Stimulated activated naive CD4-positive, alpha-beta T cell treated with Interleukin-2 at 50 U/mL for 16 hours (primary cell): ENCODE data around the gene PRR15L.
A peak's percentile ranks its signal among the peaks of the same experiment; 100 is the strongest.

Experiments used
- DNase-seq: peaks from one replicate; lab custom pipeline; 2025; lab: John Stamatoyannopoulos, UW

The PRR15L gene

GRCh38 chr17:47959825-47960655 is 2.4 kb upstream of the PRR15L start:
- DNase-seq: no peak

GRCh38 chr17:47956791-47957590 is 692 bp downstream of the PRR15L start:
- no peak for DNase-seq

DNA sequence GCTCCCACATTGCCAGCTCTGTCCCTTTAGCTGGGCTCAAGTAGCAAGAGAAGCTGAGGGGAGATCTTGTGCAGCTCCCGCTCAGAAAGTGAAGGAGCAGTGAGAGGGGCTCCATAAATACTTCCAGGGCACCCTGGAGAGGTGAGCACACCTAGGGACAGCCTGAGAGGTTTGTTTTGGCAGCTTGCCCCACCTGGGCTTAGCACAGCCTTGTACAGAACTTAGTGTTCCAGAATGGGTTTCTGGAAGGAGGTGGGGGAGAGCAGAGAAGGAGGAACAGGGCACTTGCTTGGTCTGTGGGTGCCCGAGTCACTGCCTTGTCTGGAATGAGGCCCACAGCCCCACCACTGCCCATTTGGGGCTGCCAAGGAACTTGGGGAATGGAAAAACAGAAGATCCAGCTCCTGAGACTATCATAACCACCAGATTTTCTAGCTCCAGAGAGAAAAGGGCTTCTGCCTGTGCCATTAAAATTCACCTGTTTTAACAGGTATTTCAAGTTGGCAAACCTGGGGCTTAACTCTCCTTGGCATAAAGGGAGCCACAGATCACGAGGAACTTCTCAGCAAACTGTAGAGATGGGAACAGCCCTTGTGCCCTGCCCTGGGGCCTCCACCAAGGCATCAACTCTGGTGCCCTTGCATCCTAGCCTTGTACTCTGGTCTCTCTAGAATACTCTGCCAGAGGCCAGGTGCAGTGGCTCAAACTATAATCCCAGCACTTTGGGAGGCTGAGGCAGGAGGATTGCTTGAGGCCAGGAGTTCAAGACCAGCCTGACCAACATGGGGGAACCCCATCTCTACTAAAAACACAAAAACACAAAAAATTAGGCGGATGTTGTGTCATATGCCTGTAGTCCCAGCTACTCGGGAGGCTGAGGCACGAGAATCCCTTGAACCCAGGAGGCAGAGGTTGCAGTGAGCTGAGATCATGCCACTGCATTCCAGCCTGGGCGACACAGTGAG is 1.9 kb downstream of the PRR15L start:
- DNase-seq: no peak

DNA sequence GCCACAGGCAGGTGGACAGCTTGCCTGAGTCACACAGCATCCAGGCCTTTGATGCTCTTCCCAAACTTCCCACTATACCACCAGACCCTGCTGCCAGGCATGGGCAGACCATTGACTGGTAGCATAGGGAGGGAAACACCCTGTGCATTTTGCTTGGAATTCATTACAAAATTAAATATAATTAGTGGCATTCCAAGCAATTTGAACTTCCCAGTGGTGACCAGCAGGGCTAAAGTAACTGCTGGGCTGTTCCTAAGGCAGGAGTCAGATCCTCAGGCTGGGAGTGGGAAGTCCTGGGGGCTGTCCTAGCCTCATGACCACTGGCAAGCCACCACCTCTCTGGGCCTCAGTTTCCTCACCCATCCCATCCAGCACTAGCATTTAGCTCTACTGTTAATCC is 3.8 kb downstream of the PRR15L start:
- no peak for DNase-seq

DNA sequence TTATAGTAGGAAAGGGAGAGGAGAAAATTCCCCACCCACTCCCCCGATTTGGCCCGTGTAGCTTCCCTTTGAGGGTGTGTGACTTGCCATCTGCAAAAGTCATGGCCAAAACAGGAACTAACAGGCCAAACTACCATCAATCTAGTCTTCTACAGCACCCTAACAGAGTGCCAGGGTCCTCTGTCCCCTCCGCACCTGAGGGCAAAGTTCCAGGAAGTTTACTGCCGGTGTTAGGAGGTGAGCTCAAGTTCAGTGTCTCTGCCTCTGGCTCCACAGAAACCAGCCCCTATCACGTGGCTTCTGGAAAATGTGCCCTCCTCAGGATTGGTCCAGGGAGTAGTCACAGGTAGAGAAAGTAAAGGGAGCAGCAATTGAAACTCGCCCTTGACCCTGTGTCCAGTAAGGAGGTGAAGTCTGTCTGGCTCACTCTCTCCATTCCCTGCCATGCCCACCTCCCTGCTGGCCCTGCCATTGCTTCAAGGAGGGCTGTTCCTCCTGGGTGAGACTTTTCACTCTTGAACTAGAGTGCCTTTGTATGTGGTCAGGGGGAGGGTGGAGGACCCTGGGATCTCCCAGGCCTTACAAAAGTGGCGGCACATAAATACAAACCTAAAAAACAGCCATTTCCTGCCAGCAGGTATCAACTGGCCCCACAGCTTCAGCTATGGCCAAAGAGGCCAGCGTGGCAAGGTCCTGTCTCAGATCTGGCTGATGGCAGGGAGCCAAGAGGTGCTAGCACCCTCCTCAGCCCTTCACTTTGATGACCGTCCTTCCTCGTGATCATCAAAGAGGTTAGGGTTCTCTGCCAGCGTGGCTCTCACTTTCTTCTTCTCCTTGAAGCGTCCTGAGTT is 5.3 kb downstream of the PRR15L start:
- DNase-seq: no peak

DNA sequence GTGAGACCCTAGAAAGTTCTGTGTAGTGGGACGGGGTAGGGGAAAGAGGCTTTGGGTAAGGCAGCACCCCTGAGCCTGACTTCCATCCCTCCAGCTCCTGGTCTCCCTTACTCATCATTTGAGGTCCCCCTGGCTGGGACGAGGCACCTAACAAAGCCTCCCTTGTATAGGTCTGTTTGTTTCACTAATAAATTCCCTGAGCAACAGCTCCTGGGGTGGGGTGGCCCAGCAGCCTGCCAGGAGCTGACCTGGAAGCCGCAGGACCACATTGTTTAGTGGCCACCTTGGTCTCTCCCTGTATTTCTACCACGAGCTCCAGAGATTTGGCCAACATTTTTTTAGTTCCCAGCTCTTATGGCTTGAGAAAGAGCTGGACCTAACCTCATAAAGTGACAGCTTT is 7.2 kb downstream of the PRR15L start:
- DNase-seq: no peak

DNA sequence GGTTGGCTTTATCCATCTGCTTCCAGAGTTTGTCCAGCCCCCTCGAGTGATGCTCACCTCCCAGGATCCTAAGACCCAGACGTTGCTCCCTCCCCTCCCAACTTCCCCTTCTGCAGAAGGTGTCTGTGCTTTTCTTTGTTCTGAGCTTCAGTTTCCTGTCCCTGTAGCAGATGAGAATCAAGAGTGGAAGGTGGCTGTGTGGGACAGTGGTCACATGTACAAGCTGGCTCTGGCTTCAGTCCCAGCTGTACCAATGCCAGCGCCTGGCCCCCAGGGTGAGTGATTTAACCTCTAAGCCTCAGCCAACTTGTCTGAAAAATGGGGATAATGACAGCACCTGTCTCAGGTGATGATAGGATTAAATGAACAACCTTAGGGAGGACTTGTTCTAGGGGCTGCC is 7.7 kb downstream of the PRR15L start:
- no peak for DNase-seq

GRCh38 chr17:47949197-47949759 is 8.4 kb downstream of the PRR15L start:
- peak; percentile 73 for DNase-seq

DNA sequence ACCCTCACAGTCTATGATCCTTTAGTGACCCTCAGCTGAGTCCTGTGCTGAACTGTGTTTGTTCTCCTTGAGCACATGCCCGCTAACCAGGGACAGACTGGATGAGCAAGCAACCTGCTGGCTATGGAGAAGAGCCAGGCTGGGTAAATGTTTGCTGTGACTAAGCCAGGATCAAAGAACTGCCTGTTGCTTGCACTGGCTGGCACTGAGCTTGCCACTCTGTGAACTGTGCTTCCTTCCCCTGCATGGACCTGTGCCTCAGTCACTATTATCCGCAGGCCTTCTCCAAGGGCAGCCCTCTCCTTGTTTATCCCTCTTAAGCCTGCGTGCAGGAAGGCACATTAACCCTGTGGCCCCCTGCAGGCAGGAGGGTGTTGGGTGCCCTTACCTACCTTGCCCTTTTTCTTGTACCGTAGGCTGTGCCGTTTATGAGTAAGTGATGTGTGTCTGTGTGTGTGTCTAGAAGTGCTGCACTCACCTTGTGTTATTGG is 8.9 kb downstream of the PRR15L start:
- DNase-seq: no peak

- DNase-seq: peak; percentile 68
These were observed 10.7 kb downstream of the PRR15L start for GRCh38 chr17:47946929-47947397.

DNA sequence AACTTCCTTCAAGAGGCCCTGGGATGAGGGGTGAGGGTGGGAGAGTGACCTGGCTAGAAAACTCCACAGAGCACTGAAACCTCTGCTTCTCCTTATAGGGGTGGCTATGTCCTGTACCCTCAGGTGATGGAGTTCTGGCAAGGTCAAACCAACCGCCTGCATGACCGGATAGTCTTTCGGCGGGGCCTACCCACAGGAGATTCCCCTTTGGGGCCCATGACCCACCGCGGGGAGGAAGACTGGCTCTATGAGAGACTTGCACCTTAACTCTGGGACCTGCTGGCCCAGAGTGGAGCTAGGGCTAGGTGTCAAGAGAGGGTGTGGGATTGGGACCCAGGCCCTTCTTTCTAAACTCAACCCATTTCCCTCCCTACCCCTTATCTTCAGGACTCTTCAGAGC is 11.2 kb downstream of the PRR15L start:
- DNase-seq: no peak

DNA sequence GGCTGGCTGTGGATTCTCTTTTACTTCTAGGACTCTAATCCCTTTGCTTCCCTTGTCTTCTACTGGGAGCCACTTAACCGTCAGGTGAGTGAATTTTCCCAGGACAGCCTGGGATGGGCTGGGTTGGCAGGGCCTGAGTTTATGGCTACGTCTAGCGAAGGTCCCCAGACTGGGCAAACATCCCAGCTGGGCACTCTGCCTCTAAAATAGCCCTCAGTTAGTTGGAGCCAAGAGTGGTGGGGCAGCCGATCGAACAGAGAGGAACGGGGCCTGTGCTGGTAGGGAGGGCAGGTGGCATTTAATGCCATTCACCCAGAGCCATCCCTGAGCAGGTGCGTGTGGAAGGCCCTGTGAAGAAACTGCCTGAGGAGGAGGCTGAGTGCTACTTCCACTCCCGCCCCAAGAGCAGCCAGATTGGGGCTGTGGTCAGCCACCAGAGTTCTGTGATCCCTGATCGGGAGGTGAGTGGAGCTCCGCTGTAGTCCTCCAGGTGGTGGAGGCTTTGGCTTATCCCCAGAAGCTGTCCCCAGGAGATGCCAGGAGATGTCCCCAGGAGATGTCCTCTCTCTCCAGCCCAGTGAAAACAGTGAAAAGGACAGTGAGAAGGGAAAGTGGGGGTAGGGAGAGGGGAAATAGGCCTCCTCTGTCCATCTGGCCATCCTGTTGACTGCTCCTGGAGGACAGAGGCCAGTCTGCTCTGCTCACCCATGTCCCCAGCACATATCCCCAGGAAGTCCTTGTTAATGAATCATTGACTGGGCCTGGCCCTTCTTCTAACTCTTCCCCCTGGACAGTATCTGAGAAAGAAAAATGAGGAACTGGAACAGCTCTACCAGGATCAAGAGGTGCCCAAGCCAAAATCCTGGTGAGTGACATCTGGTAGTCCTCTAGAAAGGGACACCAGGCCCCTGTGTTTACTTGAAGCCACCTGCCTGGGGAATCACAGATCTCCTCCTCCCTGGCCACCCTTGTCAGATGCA is 11.9 kb downstream of the PRR15L start:
- DNase-seq: no peak

DNA sequence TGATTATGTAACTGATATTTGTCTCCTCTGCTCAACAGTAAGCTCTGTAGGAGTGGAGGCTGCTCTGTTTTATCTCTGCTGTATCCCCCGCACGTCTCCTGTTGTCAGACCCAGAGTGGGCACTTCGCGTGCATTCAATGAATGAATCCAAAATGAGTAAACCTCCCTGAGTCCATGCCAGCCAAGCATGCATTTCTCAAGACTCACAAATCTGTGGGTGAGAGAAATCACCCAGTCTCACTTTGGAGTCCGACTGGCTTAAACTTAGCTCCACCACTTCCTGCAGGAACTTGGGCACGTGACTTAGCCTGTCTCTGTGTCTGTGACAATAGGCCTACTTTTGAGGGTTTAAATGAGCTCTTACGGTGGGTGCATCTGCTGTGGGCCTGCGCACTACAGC is 12.6 kb downstream of the PRR15L start:
- DNase-seq: no peak

DNA sequence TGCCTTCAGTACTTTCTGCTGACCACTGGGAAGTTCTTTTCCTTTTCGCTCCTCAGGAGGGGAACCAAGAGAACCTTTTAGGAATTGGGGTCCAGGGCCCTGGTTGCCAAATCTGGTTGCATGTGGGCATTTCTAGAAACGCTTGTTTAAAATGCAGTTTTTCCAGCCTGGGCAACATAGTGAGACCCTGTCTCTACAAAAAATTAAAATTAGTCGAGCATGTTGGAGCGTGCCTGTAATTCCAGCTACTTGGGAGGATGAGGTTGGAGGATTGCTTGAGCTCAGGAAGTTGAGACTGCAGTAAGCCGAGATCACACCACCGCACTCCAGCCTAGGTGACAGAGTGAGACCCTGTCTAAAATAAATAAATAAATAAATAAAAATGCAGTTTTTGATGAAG is 15.1 kb downstream of the PRR15L start:
- no peak for DNase-seq

DNA sequence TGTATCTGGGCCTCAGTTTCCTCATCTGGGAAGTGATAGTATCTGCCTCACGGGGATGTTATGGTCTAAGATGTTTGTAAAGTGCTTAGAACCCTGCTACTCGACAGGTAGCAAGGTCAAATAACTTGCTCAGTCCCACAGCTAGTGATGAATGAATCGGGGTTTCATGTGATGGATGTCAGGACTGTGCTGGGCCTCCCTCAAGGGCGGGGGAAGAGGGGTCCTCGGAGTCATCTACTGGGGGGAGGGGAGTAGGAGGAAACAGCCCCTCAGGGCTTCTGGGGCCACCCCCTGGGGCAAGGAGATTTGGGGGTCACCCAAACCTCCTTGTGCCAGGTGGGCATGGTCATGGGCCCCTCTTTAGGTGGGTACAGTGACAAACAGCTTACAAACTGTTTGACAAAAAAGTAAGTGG is 15.6 kb downstream of the PRR15L start:
- peak; percentile 5 for DNase-seq

- DNase-seq: peak; percentile 96
These were observed 16.2 kb downstream of the PRR15L start, which contains the start of gene PNPO for GRCh38 chr17:47941246-47942095. Gene PNPO, plus strand, starts transcription at chr17:47941571. Its CDS starts 105 bp downstream, at chr17:47941676.

- DNase-seq: no peak
These were observed 19.7 kb downstream of the PRR15L start for GRCh38 chr17:47937941-47938340.

GRCh38 chr17:47935961-47936360 is 21.7 kb downstream of the PRR15L start:
- no peak for DNase-seq
